Nephron progenitor cell (in vitro differentiated cells): ENCODE measurements around the gene ALPG.
"Not testable (repeated sequence)": the region's sequence is repeated elsewhere in the genome, so short reads cannot be mapped to it uniquely, and the experiment has no call there.

ENCODE experiments used
- DNase-seq: peaks from one replicate; pipeline ENCODE4 v3.0.0; 2021
- H3K27ac Mint-ChIP-seq: 2 replicates; pipeline ENCODE4 v1.8.0; 2021; ENCODE audit warnings: mild to moderate bottlenecking, moderate library complexity, mixed read lengths
- H3K27me3 Mint-ChIP-seq: 2 replicates; pipeline ENCODE4 v1.8.0; 2021; ENCODE audit warnings: mild to moderate bottlenecking, low read depth, mixed read lengths; ENCODE audit not compliant: poor library complexity
- H3K36me3 Mint-ChIP-seq: 2 replicates; pipeline ENCODE4 v1.8.0; 2021; ENCODE audit warnings: low read depth, mixed read lengths
- H3K4me1 Mint-ChIP-seq: 2 replicates; pipeline ENCODE4 v1.8.0; 2021; ENCODE audit warnings: mixed read lengths
- H3K4me3 Mint-ChIP-seq: 2 replicates; pipeline ENCODE4 v1.8.0; 2021; ENCODE audit warnings: mild to moderate bottlenecking, moderate library complexity, mixed read lengths
- H3K9me3 Mint-ChIP-seq: 2 replicates; pipeline ENCODE4 v1.8.0; 2021; ENCODE audit warnings: mild to moderate bottlenecking, moderate library complexity, mixed read lengths
- TF ChIP-seq, protein P1 (sequence below): fragments of 200-600 bp; sonication (generic); IDR thresholded peaks from 2 replicates; pipeline ENCODE4 v1.5.0; 2021; ENCODE audit warnings: antibody characterized with exemption

ALPG gene

DNA sequence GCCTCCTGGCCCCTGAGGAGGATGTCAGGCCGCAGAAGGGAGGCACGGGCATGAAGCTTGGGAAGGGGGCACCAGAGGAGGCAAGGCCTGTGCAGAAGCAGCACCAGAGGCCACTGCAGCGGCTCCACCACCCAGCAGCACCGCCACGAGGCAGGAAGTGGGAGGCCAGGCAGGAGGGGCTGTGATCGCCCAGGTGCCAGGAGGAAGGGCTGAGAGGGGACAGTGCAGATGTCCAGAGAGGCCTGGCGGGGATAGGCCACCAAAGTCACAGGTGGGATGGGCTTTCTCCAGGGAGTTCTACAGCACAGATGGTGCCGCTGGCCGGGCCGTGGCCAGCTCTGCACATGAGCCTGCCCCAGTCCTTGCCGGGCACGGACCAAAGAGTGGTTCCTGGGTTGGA, 43.3 kb downstream of the ALPG start:
- DNase-seq = no peak
- H3K27ac Mint-ChIP-seq = no peak overlapping the region
- H3K27me3 Mint-ChIP-seq = peaks cover 16% of the 10 kb centered on the region
- no peaks in the 10 kb centered on the region for H3K36me3 Mint-ChIP-seq
- TF ChIP-seq, protein P1, sequence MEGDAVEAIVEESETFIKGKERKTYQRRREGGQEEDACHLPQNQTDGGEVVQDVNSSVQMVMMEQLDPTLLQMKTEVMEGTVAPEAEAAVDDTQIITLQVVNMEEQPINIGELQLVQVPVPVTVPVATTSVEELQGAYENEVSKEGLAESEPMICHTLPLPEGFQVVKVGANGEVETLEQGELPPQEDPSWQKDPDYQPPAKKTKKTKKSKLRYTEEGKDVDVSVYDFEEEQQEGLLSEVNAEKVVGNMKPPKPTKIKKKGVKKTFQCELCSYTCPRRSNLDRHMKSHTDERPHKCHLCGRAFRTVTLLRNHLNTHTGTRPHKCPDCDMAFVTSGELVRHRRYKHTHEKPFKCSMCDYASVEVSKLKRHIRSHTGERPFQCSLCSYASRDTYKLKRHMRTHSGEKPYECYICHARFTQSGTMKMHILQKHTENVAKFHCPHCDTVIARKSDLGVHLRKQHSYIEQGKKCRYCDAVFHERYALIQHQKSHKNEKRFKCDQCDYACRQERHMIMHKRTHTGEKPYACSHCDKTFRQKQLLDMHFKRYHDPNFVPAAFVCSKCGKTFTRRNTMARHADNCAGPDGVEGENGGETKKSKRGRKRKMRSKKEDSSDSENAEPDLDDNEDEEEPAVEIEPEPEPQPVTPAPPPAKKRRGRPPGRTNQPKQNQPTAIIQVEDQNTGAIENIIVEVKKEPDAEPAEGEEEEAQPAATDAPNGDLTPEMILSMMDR = no peak
- H3K4me1 Mint-ChIP-seq = peaks cover 33% of the 10 kb centered on the region
- H3K4me3 Mint-ChIP-seq = no peak overlapping the region
- no peaks in the 10 kb centered on the region for H3K9me3 Mint-ChIP-seq

DNA sequence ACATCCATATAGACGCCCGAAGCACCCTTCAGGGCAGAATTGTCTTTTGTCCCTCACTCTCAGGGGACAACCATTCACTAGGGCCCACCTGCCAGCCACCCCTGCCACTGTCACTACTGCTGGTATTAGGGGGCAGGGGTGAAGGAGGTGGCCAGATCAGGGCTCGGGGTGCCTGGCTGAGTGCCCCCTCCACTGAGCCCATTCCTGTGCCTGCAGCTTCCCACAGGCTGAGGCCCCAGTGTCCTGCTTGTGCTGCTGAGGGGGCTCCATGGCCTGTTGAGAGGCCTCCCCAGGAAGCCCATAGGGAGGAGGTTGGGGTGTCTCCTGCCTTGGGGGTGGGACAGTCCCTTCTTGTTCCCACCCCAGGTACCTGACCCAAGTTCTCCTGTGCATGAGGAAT, 45.0 kb downstream of the ALPG start:
- H3K4me3 Mint-ChIP-seq, DNase-seq, H3K9me3 Mint-ChIP-seq, H3K36me3 Mint-ChIP-seq, H3K27ac Mint-ChIP-seq: not testable (repeated sequence)
- H3K4me1 Mint-ChIP-seq = peaks cover 32% of the 10 kb centered on the region
- H3K27me3 Mint-ChIP-seq = peaks cover 18% of the 10 kb centered on the region

DNA sequence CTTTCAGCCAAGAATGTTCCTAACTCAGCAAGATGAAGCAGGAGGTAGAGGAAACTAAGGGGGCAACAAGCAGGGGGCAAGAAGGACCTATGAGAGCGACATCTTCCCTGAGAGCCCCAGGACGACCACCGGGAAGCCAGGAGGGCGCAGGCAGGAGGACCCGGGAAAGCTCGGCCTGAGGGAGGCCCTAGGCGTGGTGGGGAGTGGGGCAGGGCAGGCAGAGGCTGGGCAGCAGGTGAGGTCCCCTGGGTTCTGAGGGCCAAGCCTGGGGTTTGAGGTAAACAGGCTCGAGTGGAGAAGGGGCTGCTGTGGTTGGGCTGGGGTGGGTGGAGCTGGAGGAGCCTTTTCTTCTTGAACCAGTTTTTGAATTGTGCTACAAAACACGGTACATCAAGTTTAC, 48.0 kb downstream of the ALPG start:
- peaks cover 14% of the 10 kb centered on the region for H3K4me1 Mint-ChIP-seq
- no peaks in the 10 kb centered on the region for H3K36me3 Mint-ChIP-seq
- no peak overlapping the region for H3K4me3 Mint-ChIP-seq
- H3K9me3 Mint-ChIP-seq = no peaks in the 10 kb centered on the region
- peaks cover 21% of the 10 kb centered on the region for H3K27me3 Mint-ChIP-seq
- TF ChIP-seq, protein P1 = no peak
- no peak for DNase-seq
- no peak overlapping the region for H3K27ac Mint-ChIP-seq

DNA sequence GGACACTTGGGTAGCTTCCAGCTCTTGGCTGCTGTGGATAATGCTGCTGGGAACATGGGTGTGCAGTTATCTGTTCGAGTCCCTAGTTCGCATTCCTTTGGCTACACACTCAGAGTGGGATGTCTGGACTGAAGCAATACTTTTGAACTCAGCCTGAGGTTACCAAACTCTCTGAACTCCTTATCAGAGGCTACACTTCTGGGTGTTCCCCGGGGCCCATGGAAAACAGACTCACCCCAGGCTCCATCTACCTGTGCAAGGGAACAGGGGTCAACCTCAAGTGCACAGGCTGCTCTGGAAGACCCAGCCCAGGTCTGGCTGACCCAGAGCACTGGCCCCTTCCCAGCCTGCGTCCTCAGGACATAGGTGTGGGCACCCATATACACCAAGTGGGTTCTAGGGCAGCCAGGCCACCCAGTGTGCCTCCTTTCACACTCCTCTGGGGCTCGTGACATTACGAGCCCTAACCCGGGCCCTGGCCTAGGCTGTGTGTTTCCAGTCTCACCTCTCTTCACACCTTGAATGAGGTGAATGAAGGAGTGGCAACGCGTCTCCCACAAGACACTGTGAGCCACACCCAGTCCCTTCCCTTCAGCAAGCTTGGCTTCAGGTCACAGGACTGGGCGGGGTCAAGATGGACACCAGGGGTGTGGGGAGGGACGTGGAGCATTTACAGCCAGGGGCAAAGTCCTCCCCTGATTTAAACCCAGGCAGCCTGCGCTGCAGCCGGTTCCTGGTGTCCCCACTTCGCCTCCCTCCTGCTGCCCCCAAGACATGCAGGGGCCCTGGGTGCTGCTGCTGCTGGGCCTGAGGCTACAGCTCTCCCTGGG, 49.0 kb downstream of the ALPG start, which contains the start of gene ALPI:
Gene ALPI (plus strand): TSS at position 728 of the 830 bp plus-strand sequence. CDS start 47 bp downstream, at position 775.
- Mint-ChIP-seq H3K4me1 (peaks cover 14% of the 10 kb centered on the region), H3K36me3 (no peaks in the 10 kb centered on the region), H3K9me3 (no peaks in the 10 kb centered on the region), H3K27me3 (peaks cover 19% of the 10 kb centered on the region), H3K27ac (no peak within 1 kb of the TSS), H3K4me3 (no peak within 1 kb of the TSS)
- no peak for DNase-seq
- TF ChIP-seq, protein P1 = no peak

DNA sequence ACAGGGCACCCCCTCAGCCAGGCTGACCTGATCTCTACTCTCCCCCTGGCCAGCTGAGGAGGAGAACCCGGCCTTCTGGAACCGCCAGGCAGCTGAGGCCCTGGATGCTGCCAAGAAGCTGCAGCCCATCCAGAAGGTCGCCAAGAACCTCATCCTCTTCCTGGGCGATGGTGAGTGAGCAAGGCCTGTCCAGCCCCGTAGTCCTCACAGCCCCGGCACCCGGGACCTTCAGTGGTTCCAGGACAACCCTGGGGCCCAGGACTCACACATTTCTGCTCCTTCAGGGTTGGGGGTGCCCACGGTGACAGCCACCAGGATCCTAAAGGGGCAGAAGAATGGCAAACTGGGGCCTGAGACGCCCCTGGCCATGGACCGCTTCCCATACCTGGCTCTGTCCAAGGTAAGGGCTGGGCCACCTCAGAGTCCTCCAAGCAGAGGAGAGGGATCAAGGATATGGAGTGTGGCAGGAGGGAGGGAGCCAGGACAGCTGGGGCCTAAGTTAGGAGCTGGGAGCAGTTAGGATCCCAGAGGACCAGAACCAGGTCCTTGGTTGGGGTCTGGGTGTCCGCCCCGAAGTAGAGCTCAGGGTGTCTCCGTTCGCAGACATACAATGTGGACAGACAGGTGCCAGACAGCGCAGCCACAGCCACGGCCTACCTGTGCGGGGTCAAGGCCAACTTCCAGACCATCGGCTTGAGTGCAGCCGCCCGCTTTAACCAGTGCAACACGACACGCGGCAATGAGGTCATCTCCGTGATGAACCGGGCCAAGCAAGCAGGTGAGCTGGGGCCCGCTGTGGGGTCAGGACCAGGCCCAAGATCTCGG, 49.9 kb downstream of the ALPG start:
- Mint-ChIP-seq H3K4me3 (no peak overlapping the region), H3K4me1 (peaks cover 14% of the 10 kb centered on the region), H3K27me3 (peaks cover 25% of the 10 kb centered on the region), H3K36me3 (no peaks in the 10 kb centered on the region), H3K9me3 (no peaks in the 10 kb centered on the region), H3K27ac (no peak overlapping the region)
- DNase-seq = no peak
- TF ChIP-seq, protein P1 = no peak
